OCI-LY3 (cell line): ENCODE measurements around the gene CEBPG.

ENCODE experiments used
- EZH2phosphoT487 ChIP-seq: fragments of 200-600 bp; shearing (Covaris generic); IDR thresholded peaks from 2 replicates; pipeline ENCODE4 v1.6.1; 2018; ENCODE audit warnings: antibody characterized with exemption, mixed run types, low read depth
- TF ChIP-seq, protein P1 (sequence below): fragments of 200-600, 300-600 bp; sonication (generic); IDR thresholded peaks from 2 replicates; pipeline ENCODE4 v1.5.1; 2014; ENCODE audit warnings: antibody characterized with exemption, low read length, low read depth

DNA sequence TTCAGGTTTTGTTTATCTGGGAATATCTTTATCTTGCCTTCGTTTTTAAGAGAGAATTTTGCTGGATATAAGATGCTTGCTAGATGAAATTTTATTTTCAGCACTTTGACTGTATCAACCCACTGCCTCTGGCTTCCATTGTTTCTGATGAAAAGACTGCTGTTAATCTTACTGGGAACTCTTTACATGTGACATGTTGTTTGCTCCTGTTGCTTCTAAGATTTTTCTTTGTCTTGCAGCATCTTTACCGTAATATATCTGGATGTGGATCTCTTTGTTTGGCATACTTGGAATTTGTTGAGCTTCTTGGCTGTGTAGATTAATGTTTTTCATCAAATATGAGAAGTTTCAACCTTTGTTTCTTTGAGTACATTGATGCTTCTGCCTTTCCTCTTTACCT is 18.0 kb upstream of the CEBPG start:
- TF ChIP-seq, protein P1, sequence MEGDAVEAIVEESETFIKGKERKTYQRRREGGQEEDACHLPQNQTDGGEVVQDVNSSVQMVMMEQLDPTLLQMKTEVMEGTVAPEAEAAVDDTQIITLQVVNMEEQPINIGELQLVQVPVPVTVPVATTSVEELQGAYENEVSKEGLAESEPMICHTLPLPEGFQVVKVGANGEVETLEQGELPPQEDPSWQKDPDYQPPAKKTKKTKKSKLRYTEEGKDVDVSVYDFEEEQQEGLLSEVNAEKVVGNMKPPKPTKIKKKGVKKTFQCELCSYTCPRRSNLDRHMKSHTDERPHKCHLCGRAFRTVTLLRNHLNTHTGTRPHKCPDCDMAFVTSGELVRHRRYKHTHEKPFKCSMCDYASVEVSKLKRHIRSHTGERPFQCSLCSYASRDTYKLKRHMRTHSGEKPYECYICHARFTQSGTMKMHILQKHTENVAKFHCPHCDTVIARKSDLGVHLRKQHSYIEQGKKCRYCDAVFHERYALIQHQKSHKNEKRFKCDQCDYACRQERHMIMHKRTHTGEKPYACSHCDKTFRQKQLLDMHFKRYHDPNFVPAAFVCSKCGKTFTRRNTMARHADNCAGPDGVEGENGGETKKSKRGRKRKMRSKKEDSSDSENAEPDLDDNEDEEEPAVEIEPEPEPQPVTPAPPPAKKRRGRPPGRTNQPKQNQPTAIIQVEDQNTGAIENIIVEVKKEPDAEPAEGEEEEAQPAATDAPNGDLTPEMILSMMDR = no peak
- TF ChIP-seq EZH2phosphoT487 = no peak
